Activated T-cell treated with anti-CD3 and anti-CD28 coated beads, Interleukin-2, amount 50 U/mL, for 4 hours (primary cell): Measurements from ENCODE around the gene PSMA7. TPM values are rescaled to one million over a fixed set of nuclear protein-coding genes. Genes with fewer than 3 reads are reported as not detected.
A peak's percentile ranks its signal among the peaks of the same experiment; 100 is the strongest.

Experiments used
- ATAC-seq, 2 donors: fragments of 200-7000 bp; cut with Tn5 transposase; one replicate each; pipeline ENCODE4 v1.10.0; 2021
- DNase-seq: peaks from one replicate; pipeline ENCODE4 v3.0.0-alpha.2; 2020
- H3K27me3 Mint-ChIP-seq: one replicate; pipeline ENCODE4 v1.8.0; 2021; ENCODE audit warnings: low read depth, mixed read lengths
- H3K36me3 Mint-ChIP-seq: one replicate; pipeline ENCODE4 v1.8.0; 2022; ENCODE audit warnings: mixed read lengths; ENCODE audit not compliant: insufficient read depth
- H3K4me1 Mint-ChIP-seq: one replicate; pipeline ENCODE4 v1.8.0; 2021; ENCODE audit warnings: low read depth, mixed read lengths
- H3K4me3 Mint-ChIP-seq: one replicate; pipeline ENCODE4 v1.8.0; 2021; ENCODE audit warnings: mild to moderate bottlenecking, moderate library complexity, mixed read lengths
- H3K9me3 Mint-ChIP-seq: one replicate; pipeline ENCODE4 v1.8.0; 2021; ENCODE audit warnings: mixed read lengths
- total RNA-seq, 3 donors: library from RNA; stranded (reverse); gene quantifications; one replicate each; pipeline ENCODE4 v1.2.1, GENCODE V29; 2021

The PSMA7 gene
- total RNA-seq, 3 donors from 2014 or later: 651 to 699 (median 689) TPM

DNA sequence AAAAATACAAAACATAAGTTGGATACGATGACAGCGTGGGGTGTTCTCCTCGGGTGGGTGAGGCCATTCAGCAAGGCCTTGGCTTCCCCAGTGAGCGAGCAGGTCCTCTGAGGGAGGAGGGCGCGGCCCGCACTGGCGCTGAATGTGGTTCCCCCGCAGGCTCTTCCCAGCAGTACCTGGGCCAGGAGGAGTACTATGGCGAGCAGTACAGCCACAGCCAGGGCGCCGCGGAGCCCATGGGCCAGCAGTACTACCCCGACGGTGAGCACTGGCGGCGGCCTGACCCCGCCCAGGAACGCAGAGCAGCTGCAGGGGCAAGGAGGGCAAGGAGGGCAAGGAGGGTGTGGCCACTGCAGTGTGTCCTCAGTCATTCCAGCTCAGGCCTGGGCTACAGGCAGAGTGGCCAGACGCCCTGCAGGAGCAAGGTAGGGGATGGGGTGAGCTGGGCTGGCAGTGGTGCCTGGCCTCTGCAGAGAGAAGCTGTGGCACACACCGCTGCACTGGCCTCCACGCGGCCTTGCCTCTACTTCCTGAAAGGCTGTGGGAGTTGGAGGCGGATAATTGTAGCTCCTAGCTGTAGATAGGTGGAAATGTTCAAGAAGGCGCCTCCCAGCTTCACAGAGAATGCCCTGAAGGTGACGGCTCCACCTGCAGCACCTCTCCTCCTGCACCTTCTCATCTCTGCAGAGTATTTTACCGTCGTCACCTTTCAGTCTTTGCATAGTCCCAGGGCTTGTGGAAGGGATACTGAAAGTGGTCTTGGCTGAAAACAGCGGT lies 21.0 kb upstream of the PSMA7 start:
- Mint-ChIP-seq H3K36me3 (peaks cover 20% of the 10 kb centered on the region), H3K9me3 (no peaks in the 10 kb centered on the region), H3K27me3 (no peaks in the 10 kb centered on the region), H3K4me3 (no peak overlapping the region), H3K4me1 (peaks cover 7% of the 10 kb centered on the region)
- no peak for DNase-seq
- ATAC-seq: no peak

- Mint-ChIP-seq H3K27me3 (no peaks in the 10 kb centered on the region), H3K9me3 (no peaks in the 10 kb centered on the region), H3K4me3 (no peak overlapping the region), H3K36me3 (peaks cover 20% of the 10 kb centered on the region), H3K4me1 (peaks cover 7% of the 10 kb centered on the region)
- DNase-seq (no peak), ATAC-seq (no peak)
Observed at GRCh38 chr20:62163485-62163865, 20.3 kb upstream of the PSMA7 start.

DNA sequence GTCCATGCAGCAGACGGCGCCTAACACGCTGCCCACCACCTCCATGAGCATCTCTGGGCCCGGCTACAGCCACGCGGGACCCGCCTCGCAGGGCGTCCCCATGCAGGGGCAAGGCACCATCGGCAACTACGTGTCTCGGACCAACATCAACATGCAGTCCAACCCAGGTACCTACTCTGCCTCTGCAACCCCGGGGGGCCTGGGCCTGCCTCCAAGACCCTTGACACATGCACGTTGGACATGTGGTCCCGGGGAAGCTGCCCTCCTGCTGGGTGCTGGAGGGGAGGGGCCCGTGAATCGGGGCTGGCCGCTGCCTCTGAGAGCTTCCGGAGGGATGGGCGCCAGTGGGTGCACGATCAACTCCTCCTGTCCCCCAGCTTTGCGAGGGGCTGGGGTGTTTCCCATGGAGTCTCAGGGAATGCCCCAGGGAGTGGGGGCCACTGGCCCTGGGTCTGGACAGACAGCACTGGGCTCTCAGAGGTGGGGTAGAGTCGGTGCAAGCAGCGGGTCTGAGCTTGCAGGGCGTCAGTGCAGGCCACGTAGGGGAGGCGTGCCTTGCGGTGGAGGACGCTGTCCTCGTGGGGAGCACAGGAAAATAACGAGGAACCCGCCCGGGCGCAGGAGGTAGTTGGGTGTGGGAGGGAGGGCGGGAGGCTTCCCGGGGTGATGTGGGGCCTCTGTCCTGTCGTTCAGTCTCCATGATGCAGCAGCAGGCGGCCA lies 19.7 kb upstream of the PSMA7 start:
- H3K4me1 Mint-ChIP-seq: peaks cover 7% of the 10 kb centered on the region
- no peaks in the 10 kb centered on the region for H3K9me3 Mint-ChIP-seq
- DNase-seq (no peak), ATAC-seq (no peak)
- H3K4me3 Mint-ChIP-seq: no peak overlapping the region
- peaks cover 17% of the 10 kb centered on the region for H3K36me3 Mint-ChIP-seq
- H3K27me3 Mint-ChIP-seq: no peaks in the 10 kb centered on the region

GRCh38 chr20:62161347-62161746 lies 18.2 kb upstream of the PSMA7 start:
- Mint-ChIP-seq H3K4me3 (no peak overlapping the region), H3K36me3 (peaks cover 17% of the 10 kb centered on the region), H3K27me3 (no peaks in the 10 kb centered on the region), H3K9me3 (no peaks in the 10 kb centered on the region), H3K4me1 (peaks cover 7% of the 10 kb centered on the region)
- DNase-seq: no peak
- no peak for ATAC-seq

DNA sequence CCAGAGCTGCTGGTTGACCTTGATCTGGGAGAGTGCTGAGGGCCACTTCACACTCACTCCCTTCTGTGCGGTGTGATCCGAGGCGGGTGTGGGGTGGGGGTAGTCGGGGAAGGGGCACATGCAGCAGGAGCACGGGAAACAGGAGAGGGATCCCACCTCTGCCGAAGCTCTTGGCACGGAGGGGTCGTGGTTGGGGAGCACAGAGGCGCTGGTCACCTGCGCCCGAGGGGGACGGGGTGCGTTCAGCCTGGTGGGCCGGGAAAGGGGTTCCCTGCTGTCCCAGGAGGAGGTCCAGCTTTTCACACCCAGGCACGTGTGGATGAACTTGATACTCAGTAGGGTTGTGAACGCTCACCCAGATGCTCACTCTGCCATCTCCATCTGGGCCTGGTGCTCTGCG lies 17.7 kb upstream of the PSMA7 start:
- ATAC-seq (no peak), DNase-seq (no peak)
- H3K4me1 Mint-ChIP-seq: peaks cover 11% of the 10 kb centered on the region
- no peaks in the 10 kb centered on the region for H3K9me3 Mint-ChIP-seq
- peaks cover 18% of the 10 kb centered on the region for H3K36me3 Mint-ChIP-seq
- H3K4me3 Mint-ChIP-seq: no peak overlapping the region
- H3K27me3 Mint-ChIP-seq: no peaks in the 10 kb centered on the region

DNA sequence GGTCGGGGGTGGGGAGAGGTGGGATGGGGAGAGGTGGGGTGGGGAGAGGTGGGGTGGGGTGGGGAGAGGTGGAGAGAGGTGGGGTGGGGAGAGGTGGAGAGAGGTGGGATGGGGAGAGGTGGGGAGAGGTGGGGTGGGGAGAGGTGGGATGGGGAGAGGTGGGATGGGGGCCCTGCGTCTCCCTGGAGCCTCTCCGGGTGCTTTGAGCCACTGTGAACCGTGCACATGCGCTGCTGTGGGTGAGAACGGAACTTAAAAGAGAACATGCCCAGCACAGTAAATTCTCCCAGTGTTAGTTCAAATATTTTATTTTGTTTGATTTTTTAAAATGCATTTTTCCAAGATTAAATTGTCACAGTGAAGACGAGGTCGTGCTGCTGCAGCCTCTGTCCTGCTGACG lies 17.1 kb upstream of the PSMA7 start:
- ATAC-seq (no peak), DNase-seq (no peak)
- H3K9me3 Mint-ChIP-seq: no peaks in the 10 kb centered on the region
- H3K4me3 Mint-ChIP-seq: no peak overlapping the region
- no peaks in the 10 kb centered on the region for H3K27me3 Mint-ChIP-seq
- H3K36me3 Mint-ChIP-seq: peaks cover 20% of the 10 kb centered on the region
- H3K4me1 Mint-ChIP-seq: peaks cover 11% of the 10 kb centered on the region

DNA sequence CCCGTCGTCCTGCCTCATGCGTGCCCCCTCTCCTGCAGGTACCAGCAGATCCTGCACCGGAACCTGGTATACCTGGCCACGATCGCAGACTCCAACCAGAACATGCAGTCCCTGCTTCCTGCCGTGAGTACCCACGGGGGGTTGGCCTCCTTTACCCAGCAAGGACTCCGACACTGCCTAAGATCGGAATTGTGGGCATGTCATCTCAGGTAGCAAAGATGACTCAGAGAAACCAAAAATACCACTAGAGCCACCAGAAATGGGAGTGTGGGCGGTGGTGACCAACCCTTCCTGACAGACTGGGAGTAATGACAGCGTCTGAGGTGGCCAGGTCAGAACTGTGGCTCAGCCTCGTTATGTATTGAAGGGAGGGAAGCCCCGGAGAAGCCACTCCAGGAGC lies 16.6 kb upstream of the PSMA7 start:
- DNase-seq: peak; percentile 38
- peak; percentile 67 to 83 for ATAC-seq
- no peaks in the 10 kb centered on the region for H3K27me3 Mint-ChIP-seq
- peaks cover 20% of the 10 kb centered on the region for H3K36me3 Mint-ChIP-seq
- H3K4me3 Mint-ChIP-seq: no peak overlapping the region
- peaks cover 11% of the 10 kb centered on the region for H3K4me1 Mint-ChIP-seq
- no peaks in the 10 kb centered on the region for H3K9me3 Mint-ChIP-seq

DNA sequence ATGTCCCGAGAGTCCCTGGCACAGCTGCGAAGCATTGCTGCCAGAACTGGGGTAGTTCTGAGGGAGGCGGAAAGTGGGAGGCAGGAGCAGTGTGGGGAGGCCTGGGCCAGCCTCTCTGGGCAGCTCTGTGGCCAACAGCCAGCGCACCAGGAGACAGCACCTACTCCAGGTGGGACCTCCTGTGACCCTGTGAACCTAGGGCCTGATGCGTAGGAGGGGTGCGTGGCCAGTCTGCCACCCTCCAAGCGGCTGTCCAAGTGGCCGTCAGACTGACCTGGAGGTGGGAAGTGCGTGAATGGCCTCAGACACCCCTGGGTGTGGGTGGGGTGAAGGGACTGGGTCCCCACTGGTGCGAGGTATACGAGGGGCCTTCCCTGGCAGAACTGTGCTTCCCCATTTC lies 15.9 kb upstream of the PSMA7 start:
- peaks cover 11% of the 10 kb centered on the region for H3K4me1 Mint-ChIP-seq
- DNase-seq (no peak), ATAC-seq (no peak)
- no peaks in the 10 kb centered on the region for H3K27me3 Mint-ChIP-seq
- H3K4me3 Mint-ChIP-seq: no peak overlapping the region
- peaks cover 23% of the 10 kb centered on the region for H3K36me3 Mint-ChIP-seq
- H3K9me3 Mint-ChIP-seq: no peaks in the 10 kb centered on the region

- DNase-seq (no peak), ATAC-seq (no peak)
- Mint-ChIP-seq H3K36me3 (peaks cover 24% of the 10 kb centered on the region), H3K4me3 (no peak overlapping the region), H3K27me3 (no peaks in the 10 kb centered on the region), H3K9me3 (peaks cover 5% of the 10 kb centered on the region), H3K4me1 (peaks cover 15% of the 10 kb centered on the region)
Observed at GRCh38 chr20:62158541-62158940, 15.3 kb upstream of the PSMA7 start.

- Mint-ChIP-seq H3K36me3 (peaks cover 27% of the 10 kb centered on the region), H3K27me3 (no peaks in the 10 kb centered on the region), H3K4me3 (no peak overlapping the region), H3K4me1 (peaks cover 15% of the 10 kb centered on the region), H3K9me3 (peaks cover 7% of the 10 kb centered on the region)
- no peak for DNase-seq
- ATAC-seq: no peak
Observed at GRCh38 chr20:62158088-62158400, 14.8 kb upstream of the PSMA7 start.

DNA sequence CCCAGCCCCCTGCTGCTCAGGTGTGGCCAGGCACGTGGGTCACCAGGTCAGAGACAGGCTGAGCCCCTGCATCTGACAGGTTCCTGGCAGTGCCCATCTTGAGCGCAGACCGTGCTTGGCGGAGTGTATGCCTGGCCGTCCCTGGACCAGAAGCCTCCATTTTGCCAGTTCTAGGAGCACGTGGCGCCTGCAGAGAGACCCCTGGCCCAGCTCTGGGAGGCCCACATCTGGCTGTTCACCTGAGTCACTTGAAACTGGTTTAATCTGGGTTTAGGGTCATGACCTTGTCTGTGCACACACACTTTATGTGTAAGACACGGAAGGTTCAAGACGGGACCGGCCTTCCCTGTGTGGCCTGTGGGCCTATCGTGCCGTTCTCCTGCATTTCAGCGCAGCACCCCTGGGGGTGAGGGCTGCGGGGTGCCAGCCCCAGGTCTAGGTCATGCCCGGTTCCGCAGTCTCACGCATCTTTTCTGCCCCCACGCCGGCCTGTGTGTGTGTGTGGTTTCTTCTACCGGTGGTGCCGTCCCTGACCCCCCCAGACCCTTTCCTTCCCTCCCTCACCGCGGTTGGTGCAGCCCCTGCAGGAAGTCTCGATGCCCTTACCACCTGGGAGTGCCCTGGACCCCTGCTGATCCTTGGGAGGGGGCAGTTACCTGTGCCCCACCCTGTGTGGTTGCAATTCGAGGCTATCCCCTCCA lies 14.3 kb upstream of the PSMA7 start:
- Mint-ChIP-seq H3K4me3 (no peak overlapping the region), H3K9me3 (peaks cover 11% of the 10 kb centered on the region), H3K36me3 (peaks cover 32% of the 10 kb centered on the region), H3K4me1 (peaks cover 15% of the 10 kb centered on the region), H3K27me3 (no peaks in the 10 kb centered on the region)
- DNase-seq (no peak), ATAC-seq (no peak)

GRCh38 chr20:62156592-62157386 lies 13.6 kb upstream of the PSMA7 start:
- Mint-ChIP-seq H3K36me3 (peaks cover 36% of the 10 kb centered on the region), H3K9me3 (peaks cover 11% of the 10 kb centered on the region), H3K27me3 (no peaks in the 10 kb centered on the region), H3K4me3 (no peak overlapping the region), H3K4me1 (peaks cover 17% of the 10 kb centered on the region)
- peak; percentile 81 to 90 for ATAC-seq
- peak; percentile 73 for DNase-seq

GRCh38 chr20:62156254-62156556 lies 13.0 kb upstream of the PSMA7 start:
- H3K4me1 Mint-ChIP-seq: peaks cover 17% of the 10 kb centered on the region
- H3K9me3 Mint-ChIP-seq: peaks cover 11% of the 10 kb centered on the region
- no peak overlapping the region for H3K4me3 Mint-ChIP-seq
- ATAC-seq (no peak), DNase-seq (no peak)
- no peaks in the 10 kb centered on the region for H3K27me3 Mint-ChIP-seq
- H3K36me3 Mint-ChIP-seq: peaks cover 36% of the 10 kb centered on the region

DNA sequence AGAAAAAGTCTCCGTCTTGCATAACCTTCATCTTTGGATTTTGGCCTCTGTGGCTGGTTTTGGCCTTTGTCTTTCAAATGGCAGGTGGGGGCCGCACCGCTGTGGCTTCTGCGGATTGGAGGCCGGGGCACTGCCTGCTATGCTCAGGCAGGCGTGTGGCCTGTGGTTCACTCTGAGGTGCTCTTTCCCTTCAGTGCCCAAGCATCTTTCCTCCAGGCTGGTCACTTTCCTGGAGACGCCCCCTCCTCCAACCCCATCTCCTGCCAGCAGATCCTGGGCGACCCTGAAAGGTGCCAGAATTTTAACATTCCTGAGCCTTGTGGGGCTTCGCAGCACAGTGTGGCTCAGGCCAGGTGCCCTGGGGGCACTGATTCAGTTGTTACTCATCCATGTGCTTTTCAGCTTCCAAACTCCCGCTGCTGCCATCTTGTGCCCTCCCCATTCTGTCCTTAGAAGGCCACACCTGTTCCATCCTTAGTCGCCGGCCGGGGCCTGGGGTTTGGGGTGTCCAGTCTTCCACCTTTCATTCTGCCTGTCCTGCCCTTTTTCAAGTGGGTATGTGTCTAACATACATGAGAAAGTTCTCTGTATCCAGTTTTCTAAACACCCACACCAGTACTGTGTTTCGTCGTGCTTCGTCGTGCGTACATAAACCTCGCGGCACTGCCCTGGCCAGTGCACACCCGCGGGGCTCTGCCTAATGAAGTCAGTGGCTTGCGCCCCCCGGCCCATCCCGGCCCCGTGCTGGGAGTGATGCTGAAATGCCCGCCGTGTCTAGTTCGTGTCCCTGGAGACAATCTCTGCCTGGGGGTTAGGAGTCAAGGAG lies 12.4 kb upstream of the PSMA7 start:
- H3K4me3 Mint-ChIP-seq: no peak overlapping the region
- H3K4me1 Mint-ChIP-seq: peaks cover 17% of the 10 kb centered on the region
- peaks cover 11% of the 10 kb centered on the region for H3K9me3 Mint-ChIP-seq
- ATAC-seq (no peak), DNase-seq (no peak)
- H3K27me3 Mint-ChIP-seq: no peaks in the 10 kb centered on the region
- H3K36me3 Mint-ChIP-seq: peaks cover 34% of the 10 kb centered on the region
